HG03521 (cell line): ENCODE data around the gene C7orf57.

ENCODE experiments used
- ATAC-seq: cut with Tn5 transposase; IDR thresholded peaks from one replicate; pipeline ENCODE4 v1.9.1; 2021; ENCODE audit warnings: mild to moderate bottlenecking, moderate library complexity; ENCODE audit not compliant: unreplicated experiment

C7orf57 gene

DNA sequence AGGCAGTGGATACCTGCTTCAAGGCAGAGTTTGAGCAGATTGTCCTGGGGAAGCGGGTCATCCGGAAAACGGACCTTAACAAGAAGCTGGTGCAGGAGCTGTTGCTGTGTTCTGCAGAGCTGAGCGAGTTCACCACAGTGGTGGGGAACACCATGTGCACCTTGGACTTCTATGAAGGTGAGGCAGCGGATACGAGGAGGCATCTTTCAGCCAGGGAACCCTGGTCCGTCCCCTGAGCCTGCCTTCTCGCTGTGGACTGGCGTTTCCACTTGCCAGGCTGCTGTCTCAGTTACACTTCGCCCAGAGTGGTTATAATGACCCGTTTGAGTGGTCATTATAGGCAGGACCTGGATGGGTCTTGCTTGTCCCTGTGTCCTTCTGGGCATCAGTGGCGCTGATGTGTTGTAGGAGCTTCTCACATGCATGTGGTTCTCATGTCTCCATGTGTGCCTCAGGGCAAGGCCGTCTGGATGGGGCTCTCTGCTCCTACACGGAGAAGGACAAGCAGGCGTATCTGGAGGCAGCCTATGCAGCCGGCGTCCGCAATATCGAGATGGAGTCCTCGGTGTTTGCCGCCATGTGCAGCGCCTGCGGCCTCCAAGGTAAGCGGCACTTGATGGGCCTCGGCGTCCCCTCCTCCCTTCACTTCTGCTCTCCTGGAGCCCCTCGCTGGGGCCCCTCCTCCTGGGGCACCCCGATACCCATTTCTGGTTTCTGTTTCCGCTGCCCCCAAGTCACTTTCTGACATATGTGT is 71.7 kb downstream of the C7orf57 start:
- no peak for ATAC-seq

DNA sequence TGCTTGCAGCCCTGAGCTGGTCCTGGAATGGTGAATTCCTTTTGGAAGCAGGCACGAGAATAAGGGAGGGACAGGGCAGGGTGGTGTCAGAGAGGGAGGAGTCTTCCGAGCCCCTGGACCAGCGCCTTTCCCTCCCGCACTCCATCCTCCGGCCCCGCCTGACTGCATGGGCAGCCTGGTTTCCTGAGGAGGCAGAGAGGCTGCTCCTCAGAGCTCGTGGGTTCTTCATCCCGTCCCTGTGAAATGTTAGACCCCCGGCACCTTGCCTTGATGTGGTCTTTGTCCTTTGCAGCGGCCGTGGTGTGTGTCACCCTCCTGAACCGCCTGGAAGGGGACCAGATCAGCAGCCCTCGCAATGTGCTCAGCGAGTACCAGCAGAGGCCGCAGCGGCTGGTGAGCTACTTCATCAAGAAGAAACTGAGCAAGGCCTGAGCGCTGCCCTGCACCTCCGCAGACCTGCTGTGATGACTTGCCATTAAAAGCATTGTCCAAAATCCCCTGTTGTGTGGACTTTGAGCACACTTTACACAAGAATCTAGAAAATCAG is 72.7 kb downstream of the C7orf57 start:
- no peak for ATAC-seq

DNA sequence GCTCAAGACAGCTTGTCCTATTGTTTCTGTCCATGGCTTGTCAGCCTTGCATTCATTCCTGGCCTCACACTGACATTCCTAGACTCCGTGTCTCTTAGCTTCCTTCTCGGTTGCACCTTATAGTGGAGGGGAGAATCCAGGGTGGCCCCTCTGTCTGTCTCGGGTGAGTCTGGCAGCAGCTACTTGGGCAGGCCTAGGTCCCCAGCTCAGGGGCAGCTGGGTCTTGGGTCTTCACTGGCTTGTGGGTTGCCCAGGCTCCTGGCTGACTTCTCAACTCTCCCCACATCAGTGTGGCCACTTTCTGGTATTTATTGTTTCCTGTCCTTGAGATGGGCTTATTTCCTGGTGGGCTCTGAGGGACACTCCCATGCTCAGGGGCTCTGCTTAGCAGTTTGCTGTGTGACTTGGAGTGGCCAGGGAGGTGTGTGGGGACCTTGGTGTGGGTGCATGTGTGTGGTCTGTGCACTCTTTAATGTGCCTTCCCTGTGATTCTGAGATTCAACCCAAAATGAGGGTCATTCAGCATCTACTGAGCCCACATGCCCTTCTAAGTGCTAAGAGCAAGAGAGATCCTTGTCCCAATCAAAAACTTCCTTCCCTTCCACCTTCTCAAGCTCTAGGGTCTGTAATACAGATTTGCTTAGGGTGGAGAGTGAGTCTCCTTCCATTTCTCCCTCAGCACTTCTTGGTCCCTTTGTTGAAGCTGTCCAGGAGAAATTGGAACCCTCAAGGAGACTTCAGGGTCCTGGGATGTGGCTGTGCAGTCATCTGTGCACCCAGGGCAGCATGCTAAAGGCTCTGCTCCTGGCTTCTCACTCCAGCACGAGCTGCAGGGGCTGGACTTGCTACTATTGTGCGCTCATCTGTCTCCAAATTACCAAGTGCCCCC is 73.9 kb downstream of the C7orf57 start:
- ATAC-seq = no peak

DNA sequence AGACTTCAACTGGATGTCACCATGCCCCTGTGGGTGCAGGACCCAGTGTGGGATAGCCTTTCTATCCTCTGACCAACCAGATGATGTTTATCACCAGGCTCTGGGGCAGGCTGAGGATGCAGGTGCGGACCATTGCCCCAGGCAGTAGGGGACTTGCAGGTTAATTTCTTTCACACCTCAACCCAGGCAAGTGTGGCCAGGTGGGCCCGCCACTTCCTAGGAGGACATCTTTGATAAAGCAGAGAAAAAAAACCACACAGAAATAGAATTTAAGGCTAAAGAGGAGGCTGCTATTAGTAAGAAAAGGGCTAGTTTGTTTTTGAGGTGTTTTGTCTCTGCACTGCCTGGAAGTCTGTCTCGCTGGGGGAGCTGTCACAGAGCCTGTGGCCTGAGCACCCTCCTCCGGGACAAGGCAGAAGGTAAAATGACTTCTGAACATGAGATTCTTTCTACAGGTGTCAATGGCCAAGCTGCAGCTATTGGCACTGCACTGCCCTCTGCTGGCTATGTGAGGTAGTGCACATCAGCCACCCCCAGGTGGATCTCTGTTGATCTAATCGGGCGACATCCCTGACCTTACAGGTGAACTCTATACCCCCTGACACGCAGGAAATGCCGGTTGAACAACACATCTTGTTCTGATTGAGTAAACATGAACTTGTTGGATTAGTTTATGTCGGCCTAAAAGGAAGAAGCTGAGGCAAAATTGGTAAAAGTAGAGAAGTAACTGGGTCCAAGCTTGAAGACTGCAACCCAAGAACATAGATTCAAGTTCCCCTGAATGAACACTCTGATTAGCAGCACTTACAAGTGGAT is 74.7 kb downstream of the C7orf57 start:
- peak; percentile 81 for ATAC-seq

DNA sequence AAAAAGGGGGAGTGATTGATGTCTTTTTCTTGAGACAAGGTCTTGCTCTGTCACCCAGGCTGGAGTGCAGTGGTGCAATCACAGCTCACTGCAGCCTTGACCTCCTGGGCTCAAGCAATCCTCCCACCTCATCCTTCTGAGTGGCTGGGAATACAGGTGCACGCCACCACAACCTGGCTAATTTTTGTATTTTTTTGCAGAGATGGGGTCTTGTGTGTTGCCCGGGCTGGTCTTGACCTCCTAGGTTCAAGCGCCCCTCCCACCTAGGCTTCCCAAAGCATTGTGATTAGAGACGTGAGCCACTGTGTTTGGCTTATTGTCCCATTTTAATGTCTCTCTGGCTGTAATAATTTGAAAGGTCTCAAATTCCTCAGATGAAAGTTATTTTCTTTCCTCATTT is 75.5 kb downstream of the C7orf57 start:
- no peak for ATAC-seq
